GM12878 (cell line): ENCODE results near the gene CDPF1. TPM values are rescaled to one million over a fixed set of nuclear protein-coding genes. Genes with fewer than 3 reads are reported as not detected.

Experiments
- ATAC-seq: fragments of 200-7000 bp; cut with Tn5 transposase; 3 replicates; pipeline ENCODE4 v1.9.1; 2020; ENCODE audit warnings: mild to moderate bottlenecking, moderate library complexity
- BruUV-seq: library from RNA; stranded (reverse); fragments of 400-500 nt; replicated peaks from 2 replicates; lab custom pipeline; 2021; lab: Mats Ljungman, UMichigan
- CTCF ChIA-PET: fragments of 300-600 bp; sonication (Branson Sonifier 250); formaldehyde crosslinking; extraction: SDS; loops from one replicate; lab custom pipeline; 2021; ENCODE audit warnings: inconsistent platforms; lab: Yijun Ruan, JAX
- POLR2A ChIA-PET: fragments of 350-600 bp; formaldehyde crosslinking; extraction: SDS; loops from one replicate; lab custom pipeline; 2021; ENCODE audit warnings: inconsistent platforms; lab: Charles Lee
- RAD21 ChIA-PET: fragments of 300-600 bp; sonication (Branson Sonifier 250); formaldehyde crosslinking; loops from one replicate; lab custom pipeline; 2023; ENCODE audit warnings: antibody characterized with exemption; ENCODE audit not compliant: unreplicated experiment; lab: Charles Lee
- SMC1A ChIA-PET: fragments of 300-600 bp; sonication (Branson Sonifier 250); formaldehyde crosslinking; loops from one replicate; lab custom pipeline; 2023; ENCODE audit not compliant: unreplicated experiment, uncharacterized antibody; lab: Charles Lee
- DNase-seq: peaks from one replicate; pipeline ENCODE4 v3.0.0-alpha.2; 2011; ENCODE audit warnings: low read depth, low spot score
- FAIRE-seq: peaks from 3 replicates; lab custom pipeline; 2011; peaks lifted over from hg19 to GRCh38; lab: Jason Lieb, UNC
- H2AFZ ChIP-seq: 2 replicates; pipeline ENCODE4 v1.6.0; 2011; ENCODE audit warnings: low read depth, low read length, control low read depth; ENCODE audit not compliant: control insufficient read depth
- H3K27ac ChIP-seq: 2 replicates; pipeline ENCODE4 v1.5.1; 2011; ENCODE audit warnings: control low read depth; ENCODE audit not compliant: control insufficient read depth, insufficient read depth
- H3K27me3 ChIP-seq, 2 experiments: replicated peaks in 1 of 2; 2 replicates each; pipeline versions ENCODE4 v1.6.0 to v1.6.1; 2011; ENCODE audit warnings: low read length in 1 of 2; ENCODE audit not compliant: control insufficient read depth in 2 of 2, insufficient read depth in 2 of 2
- H3K36me3 ChIP-seq, 2 experiments: 2 replicates each; pipeline ENCODE4 v1.5.1; 2011; ENCODE audit warnings: low read length in 1 of 2; ENCODE audit not compliant: control insufficient read depth in 2 of 2, insufficient read depth in 2 of 2
- H3K4me1 ChIP-seq: 2 replicates; pipeline ENCODE4 v1.6.1; 2011; ENCODE audit warnings: mild to moderate bottlenecking, low read length, moderate library complexity, mixed read lengths; ENCODE audit not compliant: control insufficient read depth, insufficient read depth
- H3K4me2 ChIP-seq: 2 replicates; pipeline ENCODE4 v1.6.0; 2011; ENCODE audit warnings: control low read depth; ENCODE audit not compliant: control insufficient read depth, insufficient read depth
- H3K4me3 ChIP-seq: fragments of 200-600 bp; sonication (generic); 2 replicates; pipeline ENCODE4 v1.5.1; 2016
- H3K79me2 ChIP-seq: 2 replicates; pipeline ENCODE4 v1.6.0; 2011; ENCODE audit warnings: low read length; ENCODE audit not compliant: control insufficient read depth, insufficient read depth
- H3K9ac ChIP-seq: 2 replicates; pipeline ENCODE4 v1.8.0; 2011; ENCODE audit warnings: low read length, control low read depth, mixed read lengths; ENCODE audit not compliant: control insufficient read depth, insufficient read depth
- H3K9me3 ChIP-seq: replicated peaks from 3 replicates; pipeline ENCODE4 v1.5.1; 2011; ENCODE audit warnings: mild to moderate bottlenecking, low read length; ENCODE audit not compliant: control insufficient read depth, insufficient read depth
- H4K20me1 ChIP-seq: 2 replicates; pipeline ENCODE4 v1.6.0; 2011; ENCODE audit not compliant: control insufficient read depth, insufficient read depth
- CHD1 ChIP-seq: IDR thresholded peaks from 2 replicates; pipeline ENCODE4 v1.6.1; 2012; ENCODE audit warnings: low read depth, low read length, improper control_type of control experiment
- E4F1 ChIP-seq: fragments of 450-650 bp; IDR thresholded peaks from 2 replicates; pipeline ENCODE4 v1.6.1; 2018; ENCODE audit warnings: borderline replicate concordance, mild to moderate bottlenecking; ENCODE audit not compliant: partially characterized antibody
- EP300 ChIP-seq, 2 experiments: fragments of 150-350 bp in 1 of 2; IDR thresholded peaks; 2 replicates each; pipeline ENCODE4 v1.6.1; 2011 to 2012; ENCODE audit warnings: low read depth in 2 of 2, low read length in 2 of 2, borderline replicate concordance in 1 of 2, improper control_type of control experiment in 1 of 2, inconsistent platforms in 1 of 2; ENCODE audit not compliant: control insufficient read depth in 1 of 2
- GABPA ChIP-seq: IDR thresholded peaks from 2 replicates; pipeline ENCODE4 v1.6.1; 2014; ENCODE audit warnings: antibody characterized with exemption, low read depth, mild to moderate bottlenecking, inconsistent platforms
- IKZF2 ChIP-seq, 2 experiments: fragments of 450-650 bp; IDR thresholded peaks; 2 replicates each; pipeline ENCODE4 v1.6.1; 2017; ENCODE audit warnings: mild to moderate bottlenecking in 2 of 2, moderate library complexity in 2 of 2
- KLF5 ChIP-seq: fragments of 450-650 bp; IDR thresholded peaks from 2 replicates; pipeline ENCODE4 v1.6.1; 2014; ENCODE audit warnings: mild to moderate bottlenecking; ENCODE audit not compliant: partially characterized antibody
- MYB ChIP-seq: fragments of 150-350 bp; IDR thresholded peaks from 2 replicates; pipeline ENCODE4 v1.6.1; 2014; ENCODE audit warnings: mild to moderate bottlenecking, low read depth, low read length, borderline replicate concordance
- MYC ChIP-seq: IDR thresholded peaks from 2 replicates; pipeline ENCODE4 v1.6.1; 2011; ENCODE audit warnings: mild to moderate bottlenecking, low read length, moderate library complexity, inconsistent platforms; ENCODE audit not compliant: insufficient read depth, insufficient replicate concordance, insufficient read length, severe bottlenecking
- NFXL1 ChIP-seq: fragments of 450-650 bp; IDR thresholded peaks from 2 replicates; pipeline ENCODE4 v1.6.1; 2017; ENCODE audit warnings: antibody characterized with exemption, mild to moderate bottlenecking, borderline replicate concordance
- SRF ChIP-seq, 2 experiments: IDR thresholded peaks; 2 replicates each; pipeline ENCODE4 v1.6.1; 2011; ENCODE audit warnings: low read depth in 2 of 2, low read length in 2 of 2, mild to moderate bottlenecking in 1 of 2, moderate library complexity in 1 of 2
- TARDBP ChIP-seq: IDR thresholded peaks from 2 replicates; pipeline ENCODE4 v1.6.1; 2016; ENCODE audit warnings: borderline replicate concordance
- YBX1 ChIP-seq: fragments of 450-650 bp; IDR thresholded peaks from 2 replicates; pipeline ENCODE4 v1.6.1; 2016; ENCODE audit warnings: antibody characterized with exemption
- ZNF592 ChIP-seq: fragments of 450-650 bp; IDR thresholded peaks from 2 replicates; pipeline ENCODE4 v1.6.1; 2017; ENCODE audit warnings: mild to moderate bottlenecking, moderate library complexity
- WGBS: methylation state at CpG from one replicate; pipeline ENCODE4 v1.1.6; 2016; ENCODE audit warnings: low lambda C conversion rate; ENCODE audit not compliant: insufficient replicate concordance, insufficient coverage; ENCODE audit errors: missing lambda C conversion rate; 5-methylcytosine and 5-hydroxymethylcytosine counted together
- in situ Hi-C: fragments of 300-500 bp; cut with MboI; formaldehyde crosslinking; loops from 9 replicates; pipeline ENCODE4 v1.14.3; 2018; ENCODE audit warnings: mixed read lengths
- intact Hi-C: fragments of 100-400 bp; cut with micrococcal nuclease; formaldehyde crosslinking; loops from one replicate; pipeline ENCODE4 v1.14.2; 2022; ENCODE audit not compliant: unreplicated experiment
- polyA plus RNA-seq, 11 experiments: library from polyadenylated mRNA; depleted of rRNA in 4 of 11; unstranded in 6 of 11; stranded (reverse) in 5 of 11; fragments of >200 nt; fragmentation: Nextera tagmentation in 4 of 11; fragmentation: Illumina TruSeq in 1 of 11; extraction: Ambion mirVana in 4 of 11; extraction: Trizol in 1 of 11; gene quantifications; 1 replicate in 1 of 11; 2 replicates in 10 of 11; pipeline versions ENCODE4 v1.2.1 to v1.2.3, GENCODE V29; 2011 to 2016; ENCODE audit warnings: inconsistent platforms in 2 of 11, missing spikeins in 2 of 11, low read depth in 1 of 11
- total RNA-seq, 4 experiments: library from RNA; depleted of rRNA in 3 of 4; stranded (reverse); fragments of >200 nt in 3 of 4; fragmentation: Illumina TruSeq in 1 of 4; extraction: Trizol in 1 of 4; gene quantifications; 2 replicates each; pipeline versions ENCODE4 v1.2.1 to v1.2.3, GENCODE V29; 2013 to 2021

The CDPF1 gene
- total and polyA plus RNA-seq, 10 of the 15 experiments (the other 5 are each of a cell fraction or from before 2014, with no cell fraction given) = 1.0 to 22.4 (median 7.9) TPM

GRCh38 chr22:46250783-46251125, 661 bp upstream of the CDPF1 start (continued):
- TF ChIP-seq E4F1 (no peak), IKZF2 (IDR thresholded peaks at IDR 0.05) (no peak)

GRCh38 chr22:46247443-46247975, 2.6 kb downstream of the CDPF1 start:
- Histone ChIP-seq H3K4me2 (no peak overlapping the region), H3K4me3 (no peak overlapping the region), H3K9ac (no peak overlapping the region), H3K4me1 (peaks cover 7% of the 10 kb centered on the region; the same call in 1 of the 2 replicates), H3K27me3 (no peaks in the 10 kb centered on the region), H3K79me2 (peaks cover 16% of the 10 kb centered on the region), H4K20me1 (no peaks in the 10 kb centered on the region), H3K36me3 (no peaks in the 10 kb centered on the region), H2AFZ (no peak overlapping the region), H3K9me3 (no peaks in the 10 kb centered on the region), H3K27ac (no peak overlapping the region)
- 96% methylated on average over 2 of the region's 2 CpGs for WGBS
- no peak for FAIRE-seq
- ChIA-PET POLR2A (no interaction called here), SMC1A (no interaction called here), RAD21 (interaction anchor here (1.2 kb wide), 1 partner anchor 241 kb away, joined by 3 read pairs; no protein-coding TSS in a partner anchor), CTCF (interaction anchor here (2.2 kb wide), 1 partner anchor 126 kb away, joined by 8 read pairs; no protein-coding TSS in a partner anchor)
- no peak for ATAC-seq
- BruUV-seq = no TSS peak
- DNase-seq = no peak
- in situ Hi-C loops = no loop called here
- intact Hi-C loops = no loop called here
- TF ChIP-seq ZNF592 (no peak), MYB (no peak), CHD1 (no peak), GABPA (no peak), NFXL1 (no peak), KLF5 (no peak), YBX1 (no peak), EP300 (IDR thresholded peaks at IDR 0.05; ENCODE audit: borderline replicate concordance in 1 of 2, control insufficient read depth in 1 of 2, low read depth in 2 of 2, low read length in 2 of 2) (no peak), SRF (IDR thresholded peaks at IDR 0.05; ENCODE audit: low read depth in 2 of 2, low read length in 2 of 2) (no peak), MYC (no peak), TARDBP (no peak)
